GM13977 (cell line): Measurements from ENCODE around the gene NFATC2.

Experiments used
- DNase-seq: peaks from one replicate; pipeline ENCODE4 v3.0.0; 2012; ENCODE audit warnings: low spot score
- CTCF ChIP-seq: IDR thresholded peaks from 2 replicates; pipeline ENCODE4 v1.5.1; 2012; ENCODE audit warnings: mild to moderate bottlenecking, control low read depth; ENCODE audit not compliant: insufficient read depth; ENCODE audit errors: extremely low read depth, missing control alignments
- in situ Hi-C: fragments of 300-500 bp; cut with MboI; formaldehyde crosslinking; loops from one replicate; pipeline ENCODE4 v1.12.0; 2022; ENCODE audit warnings: low sequenced_read_pairs, low pct_unique_long_range_greater_than_20kb, mixed read lengths, inconsistent platforms; ENCODE audit not compliant: unreplicated experiment

Gene NFATC2

DNA sequence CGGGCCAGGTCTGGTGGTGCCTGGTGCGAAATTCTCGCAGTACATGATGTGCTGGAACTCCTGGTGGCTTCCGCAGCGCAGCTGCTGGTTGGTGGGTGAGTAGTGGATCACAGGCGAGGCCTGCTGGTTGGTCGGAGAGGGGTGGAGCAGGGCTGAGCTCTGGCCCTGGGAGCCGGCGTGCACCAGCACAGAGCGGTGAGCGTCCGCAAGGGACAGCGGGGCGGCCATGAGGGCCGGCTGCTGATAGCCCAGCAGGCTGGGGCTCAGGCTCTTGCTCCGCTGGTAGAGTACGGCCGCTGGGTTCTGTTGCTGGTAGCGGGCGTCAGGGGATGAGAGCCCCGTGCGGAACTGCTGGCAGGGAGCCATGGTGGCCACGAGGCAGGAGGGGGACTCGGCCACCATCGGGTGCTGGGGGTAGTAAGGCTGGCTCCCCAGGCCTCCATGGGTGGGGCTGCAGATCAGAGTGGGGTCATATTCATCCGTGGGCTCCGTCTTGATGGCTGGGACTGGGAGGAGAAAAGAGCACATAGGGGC lies 110.2 kb downstream of the NFATC2 start:
- TF ChIP-seq CTCF: no peak
- no peak for DNase-seq
- in situ Hi-C loops: no loop called here

- in situ Hi-C loops: no loop called here
These were observed 111.2 kb downstream of the NFATC2 start for GRCh38 chr20:51431321-51431720.

GRCh38 chr20:51430198-51430950 lies 112.1 kb downstream of the NFATC2 start:
- no peak for DNase-seq
- in situ Hi-C loops: no loop called here
- no peak for TF ChIP-seq CTCF

More at GRCh38 chr20:51431321-51431720, 111.2 kb downstream of the NFATC2 start:
- no peak for TF ChIP-seq CTCF
- no peak for DNase-seq

DNA sequence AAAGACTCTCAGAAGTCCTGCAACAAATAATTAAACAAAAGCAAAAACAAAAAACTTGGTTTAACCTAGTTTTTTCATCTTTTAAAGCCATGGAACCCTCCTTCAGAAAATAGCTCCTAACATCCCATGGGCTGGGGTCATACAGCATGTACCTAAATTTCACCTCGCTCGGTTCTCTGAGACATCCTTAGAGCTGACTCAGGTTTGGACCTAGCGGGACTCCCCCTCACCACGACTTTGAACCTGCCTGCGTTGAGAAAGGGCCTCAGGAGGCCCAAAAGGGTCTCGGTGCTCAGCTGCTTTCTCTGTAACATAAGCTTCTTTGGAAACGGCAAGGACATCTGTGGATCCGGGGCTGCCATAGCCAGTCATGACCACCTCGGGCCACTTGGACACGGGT lies 112.8 kb downstream of the NFATC2 start:
- no peak for DNase-seq
- TF ChIP-seq CTCF: no peak
- in situ Hi-C loops: no loop called here

- no peak for TF ChIP-seq CTCF
- in situ Hi-C loops: no loop called here
- no peak for DNase-seq
These were observed 113.4 kb downstream of the NFATC2 start for GRCh38 chr20:51429144-51429482.

- in situ Hi-C loops: no loop called here
- DNase-seq: no peak
- no peak for TF ChIP-seq CTCF
These were observed 113.9 kb downstream of the NFATC2 start for GRCh38 chr20:51428401-51429143.
